DLD1 (cell line): ENCODE data around the gene RGS16.
"Not testable (repeated sequence)": the region's sequence is repeated elsewhere in the genome, so short reads cannot be mapped to it uniquely, and the experiment has no call there.

Source experiments
- in situ Hi-C: cut with HindIII; loops from 2 replicates; pipeline ENCODE4 v1.10.0; 2017; ENCODE audit warnings: low sequenced_read_pairs

The RGS16 gene, protein sequence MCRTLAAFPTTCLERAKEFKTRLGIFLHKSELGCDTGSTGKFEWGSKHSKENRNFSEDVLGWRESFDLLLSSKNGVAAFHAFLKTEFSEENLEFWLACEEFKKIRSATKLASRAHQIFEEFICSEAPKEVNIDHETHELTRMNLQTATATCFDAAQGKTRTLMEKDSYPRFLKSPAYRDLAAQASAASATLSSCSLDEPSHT

DNA sequence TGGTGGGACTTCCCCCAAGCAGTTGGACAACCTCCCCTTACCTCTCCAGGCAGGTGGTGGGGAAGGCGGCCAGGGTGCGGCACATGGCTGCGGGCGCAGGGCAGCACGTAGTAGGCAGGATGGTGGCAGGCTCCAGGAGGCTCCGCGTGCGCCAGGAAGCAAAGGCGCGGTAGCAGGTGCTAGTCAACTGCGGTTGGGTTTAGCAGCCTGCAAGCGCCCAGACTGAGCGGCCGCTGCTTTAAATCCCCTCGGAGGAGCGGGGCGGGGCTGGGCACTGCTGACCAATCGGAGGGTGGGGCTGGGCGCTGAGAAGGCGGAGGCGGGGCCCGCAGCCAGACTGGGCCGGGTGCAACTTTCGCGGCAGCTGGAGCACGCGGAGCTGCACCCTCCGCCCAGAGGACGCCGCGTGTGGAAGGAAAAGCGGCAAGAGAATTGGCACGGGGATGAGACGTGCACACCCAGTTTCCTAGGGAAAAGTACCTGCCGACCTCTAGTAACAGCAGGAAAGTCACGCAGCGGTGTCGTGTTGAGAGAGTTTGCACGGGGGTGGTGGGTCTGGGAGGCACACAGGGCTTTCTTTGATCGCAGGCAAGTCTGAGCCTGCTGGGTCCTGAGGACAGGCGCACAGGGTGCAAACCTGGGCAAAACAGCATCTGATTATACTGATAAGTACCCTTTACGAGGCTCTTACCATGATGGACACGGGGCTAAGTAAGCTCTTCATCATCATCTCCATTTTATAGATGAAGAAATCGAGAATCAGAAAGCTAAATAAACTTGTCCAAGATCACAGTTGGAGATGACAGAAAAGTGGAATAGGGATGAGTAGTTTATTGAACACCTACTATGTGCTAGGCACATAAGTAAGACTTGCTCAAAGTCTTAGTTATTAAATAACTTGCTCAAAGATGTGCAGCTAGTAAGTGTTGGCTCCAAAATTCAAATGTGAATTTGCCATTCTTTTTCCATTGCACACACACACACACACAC lies at the start of gene RGS16:
TSS of gene RGS16 (minus strand) at position 215 of the 990 bp plus-strand sequence. CDS start at position 85, 130 bp downstream.
- in situ Hi-C loops: no loop called here

DNA sequence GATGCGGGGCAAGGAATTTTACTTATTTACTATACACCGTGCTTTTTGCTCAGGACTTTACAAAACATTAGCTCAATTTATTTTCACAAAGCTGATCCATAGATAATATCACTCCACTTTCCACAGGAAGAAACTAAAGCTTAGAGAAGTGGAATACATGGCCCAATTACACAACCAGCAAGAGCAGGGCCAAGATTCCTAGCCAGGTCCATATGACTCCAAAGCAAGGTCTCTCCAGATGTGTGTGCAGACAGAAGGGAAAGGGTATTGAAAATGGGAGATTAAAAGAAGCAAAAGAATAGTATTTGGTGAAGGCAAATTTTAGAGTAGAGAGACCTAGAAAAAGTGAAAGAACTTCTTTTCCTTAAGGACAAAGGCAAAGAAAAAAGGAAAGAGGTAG lies 49.8 kb upstream of the RGS16 start:
- in situ Hi-C loops: no loop called here

DNA sequence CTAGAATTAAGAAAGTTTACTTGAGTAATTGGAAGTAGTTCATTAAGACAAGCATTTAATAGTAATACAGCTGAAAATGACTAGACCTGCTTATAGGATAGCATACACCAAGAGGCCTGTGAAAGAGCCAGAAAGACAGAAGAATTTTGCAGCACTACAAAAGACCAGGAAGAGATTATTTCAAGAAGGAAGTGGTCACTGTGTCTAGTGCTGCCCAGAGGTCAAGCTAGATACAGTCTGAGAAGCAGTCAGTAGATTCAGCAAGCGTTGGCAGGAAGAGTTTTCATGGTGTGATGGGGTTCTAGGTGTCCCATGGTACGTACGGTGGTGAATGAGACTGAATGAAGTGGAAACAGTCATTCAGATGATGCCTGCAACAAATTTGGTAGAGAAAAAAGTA lies 48.7 kb upstream of the RGS16 start:
- in situ Hi-C loops: no loop called here

DNA sequence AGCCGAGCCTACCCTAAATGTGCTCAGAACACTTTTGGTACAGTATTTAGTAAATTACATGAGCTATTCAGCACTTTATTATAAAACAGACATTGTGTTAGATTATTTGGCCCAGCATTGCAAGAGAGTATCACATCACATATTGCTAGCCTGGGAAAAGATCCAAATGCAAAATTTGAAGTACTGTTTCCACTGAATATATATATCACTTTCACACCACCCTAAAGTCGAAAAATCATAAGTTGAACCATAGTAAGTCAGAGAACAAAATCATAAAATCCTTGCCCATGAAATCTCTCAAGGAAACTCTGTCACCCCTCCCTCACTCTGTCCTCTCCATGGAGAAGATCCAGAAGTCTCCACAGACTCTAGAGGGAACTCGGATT lies 47.1 kb upstream of the RGS16 start:
- in situ Hi-C loops: no loop called here

DNA sequence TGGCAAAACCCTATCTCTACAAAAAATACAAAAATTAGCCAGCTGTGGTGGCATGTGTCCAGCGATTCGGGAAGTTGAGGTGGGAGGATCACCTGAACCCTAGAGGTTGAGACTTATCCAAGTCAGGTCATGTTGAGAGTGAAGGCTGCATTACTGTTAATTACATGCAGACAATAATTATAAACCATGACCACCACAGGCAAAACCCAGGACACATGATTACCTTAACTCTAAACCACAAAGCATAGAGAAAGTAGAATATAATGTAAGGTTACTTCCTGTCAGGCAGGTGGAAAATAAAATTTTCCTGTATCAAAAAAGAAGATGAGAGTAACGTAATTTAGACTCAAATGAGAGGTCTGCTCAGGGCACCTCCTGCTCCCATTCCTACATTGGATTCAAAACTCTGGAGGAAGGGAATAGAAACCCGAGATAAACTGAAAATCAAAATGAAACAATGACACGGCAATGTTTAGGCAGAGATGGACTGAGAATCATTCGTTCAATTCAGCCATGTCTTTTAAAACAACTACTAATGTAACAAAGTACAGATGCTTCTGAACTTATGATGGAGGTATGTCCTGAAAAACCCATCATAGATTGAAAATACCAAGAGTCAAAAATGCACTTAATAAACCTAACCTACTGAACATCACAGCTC lies 46.6 kb upstream of the RGS16 start:
- in situ Hi-C loops: no loop called here

DNA sequence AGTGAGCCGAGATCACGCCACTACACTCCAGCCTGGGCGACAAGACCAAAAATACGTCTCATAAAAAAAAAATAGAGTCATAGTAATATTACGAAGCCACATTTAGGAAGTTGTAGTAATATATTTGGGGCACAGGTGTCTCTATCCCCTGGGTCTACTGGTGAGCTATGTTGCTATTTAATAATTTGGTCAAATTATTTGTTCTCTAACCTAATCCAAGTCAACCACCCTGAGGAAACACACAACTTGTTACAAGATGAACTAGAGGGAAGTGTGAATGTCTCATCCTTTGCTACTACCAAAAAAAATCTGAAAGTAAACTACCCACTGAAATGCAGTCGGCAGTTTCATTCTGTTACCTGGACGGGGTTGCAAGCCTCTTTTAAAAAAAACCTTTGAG lies 44.9 kb upstream of the RGS16 start:
- in situ Hi-C loops: no loop called here

DNA sequence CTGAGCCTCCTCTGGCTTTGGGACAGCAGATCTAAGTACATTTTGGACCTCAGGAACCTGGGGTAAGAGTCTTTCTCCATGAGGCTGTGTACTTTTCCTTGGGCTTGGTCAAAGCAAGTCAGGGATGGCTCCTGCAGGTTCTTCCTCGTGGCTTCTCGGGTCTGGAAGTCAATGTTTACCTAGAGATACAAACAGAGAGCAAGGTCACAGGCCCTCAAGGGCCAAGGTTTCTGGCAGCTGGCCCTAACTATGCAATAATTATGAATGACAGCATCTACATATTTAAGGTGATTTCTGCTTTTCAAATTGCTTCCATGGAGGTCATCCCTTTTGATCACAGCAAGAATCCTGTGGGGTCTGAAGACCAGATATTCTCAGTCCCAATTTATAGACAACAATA lies 42.5 kb upstream of the RGS16 start:
- in situ Hi-C loops: no loop called here

DNA sequence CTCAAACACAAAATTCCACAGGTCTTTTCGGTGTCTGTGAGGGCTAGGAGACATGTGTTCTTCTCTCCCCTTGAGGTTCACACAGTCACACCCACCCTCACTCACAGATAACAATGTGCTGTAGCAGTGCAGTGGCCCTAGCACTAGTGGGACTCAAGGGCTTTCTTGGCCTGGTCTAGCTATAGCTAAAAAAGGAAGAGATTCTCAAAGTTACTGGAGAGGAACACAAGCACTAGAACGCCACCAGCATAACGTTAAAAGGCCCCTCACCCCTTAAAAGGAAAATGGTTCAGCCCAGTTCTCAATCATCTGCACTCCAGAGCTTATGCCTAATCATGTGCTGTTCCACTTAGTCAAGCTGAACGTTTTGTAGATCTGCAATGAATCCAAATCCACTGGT lies 40.7 kb upstream of the RGS16 start:
- in situ Hi-C loops: no loop called here

DNA sequence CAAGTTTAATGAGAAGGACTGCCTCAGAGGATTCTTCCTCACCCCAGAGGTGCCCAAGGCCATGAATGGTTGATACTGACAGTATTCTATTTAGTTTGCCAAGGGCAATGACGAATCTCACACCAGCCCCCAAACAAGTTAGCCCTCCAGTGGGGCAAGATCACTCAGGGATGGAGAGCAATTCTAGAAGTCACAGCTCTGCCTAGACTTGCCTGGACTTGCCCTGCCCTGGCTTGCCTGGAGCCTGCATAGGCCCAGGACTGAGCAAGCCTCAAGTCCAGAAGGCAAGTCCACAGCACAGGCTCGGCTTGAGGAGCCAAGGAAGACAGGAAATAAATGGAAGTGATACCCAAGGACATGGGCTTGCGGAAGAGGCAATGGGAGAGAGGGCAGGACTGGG lies 39.5 kb upstream of the RGS16 start:
- in situ Hi-C loops: no loop called here

DNA sequence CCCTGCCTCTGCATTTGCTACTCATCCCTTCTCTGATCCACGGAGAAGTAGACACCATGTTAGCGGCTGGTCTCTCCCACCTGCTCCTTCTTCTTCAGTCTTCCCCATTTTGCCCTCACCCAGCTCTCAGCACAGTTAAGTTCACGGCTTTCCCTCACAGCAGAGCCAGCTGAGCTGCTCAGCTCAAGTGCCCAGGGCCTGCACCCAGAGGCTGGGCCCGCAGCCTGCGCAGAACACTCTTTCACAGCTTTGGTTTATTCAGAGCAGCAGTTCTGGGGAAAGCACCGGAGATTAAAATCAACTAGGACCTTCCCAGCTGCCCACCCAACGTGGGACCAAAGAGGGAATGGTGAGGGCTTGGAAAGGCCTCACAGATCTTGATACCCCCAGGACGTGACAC lies 38.3 kb upstream of the RGS16 start:
- in situ Hi-C loops: no loop called here

DNA sequence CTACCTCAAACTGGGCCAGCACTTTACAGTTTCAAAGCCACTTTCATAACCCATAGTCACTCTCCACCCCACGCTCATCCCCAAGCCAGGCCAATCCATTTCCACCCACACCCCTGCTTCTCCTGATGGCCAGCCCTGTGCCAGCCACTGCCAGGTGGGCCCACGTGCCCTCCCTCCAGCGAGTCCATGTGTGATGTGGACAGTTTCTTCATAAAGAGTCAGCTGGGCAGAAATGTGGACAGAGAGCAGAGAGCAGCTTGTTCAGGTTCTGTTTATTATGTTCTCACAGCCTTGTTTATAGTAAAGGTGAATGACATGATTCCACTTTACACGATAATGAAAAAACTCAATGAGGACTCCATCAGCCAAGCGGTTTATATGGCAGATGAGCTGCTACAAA lies 37.4 kb upstream of the RGS16 start:
- in situ Hi-C loops: no loop called here

DNA sequence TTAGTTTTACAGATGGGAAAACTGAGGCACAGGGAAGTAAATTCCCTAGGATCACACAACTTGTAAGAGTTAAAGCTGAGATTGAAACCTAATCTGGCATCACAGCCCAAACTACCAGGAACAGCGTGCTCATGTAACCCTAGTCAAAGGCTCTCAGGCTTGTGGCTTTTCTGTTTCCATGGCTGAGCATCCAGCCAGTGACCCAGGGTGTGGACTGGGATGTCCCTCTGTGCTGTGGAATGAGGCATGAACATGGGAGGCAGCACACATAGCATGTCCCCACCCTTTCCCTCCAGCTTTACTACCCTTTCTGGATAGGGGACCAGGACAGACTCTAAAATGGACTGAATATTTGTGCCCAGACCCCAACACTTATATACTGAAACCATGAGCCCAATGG lies 35.1 kb upstream of the RGS16 start:
- in situ Hi-C loops: no loop called here

DNA sequence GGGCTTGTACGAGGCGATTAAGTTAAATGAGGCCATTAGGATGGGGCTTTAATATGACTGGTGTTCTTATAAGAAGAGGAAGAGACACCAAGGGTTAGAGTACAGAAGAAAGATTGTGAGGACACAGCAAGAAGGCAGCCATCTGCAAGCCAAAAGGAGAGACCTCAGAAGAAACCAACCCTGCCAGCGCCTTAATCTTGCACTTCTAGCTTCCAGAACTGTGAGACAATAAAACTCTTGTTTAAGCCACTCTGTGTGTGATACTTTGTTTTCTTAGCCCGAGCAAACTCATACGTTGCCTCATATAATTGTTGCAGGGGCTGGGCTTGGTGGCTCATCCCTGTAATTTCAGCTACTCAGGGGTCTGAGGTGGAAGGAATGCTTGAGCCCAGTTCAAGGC lies 33.6 kb upstream of the RGS16 start:
- in situ Hi-C loops: no loop called here

DNA sequence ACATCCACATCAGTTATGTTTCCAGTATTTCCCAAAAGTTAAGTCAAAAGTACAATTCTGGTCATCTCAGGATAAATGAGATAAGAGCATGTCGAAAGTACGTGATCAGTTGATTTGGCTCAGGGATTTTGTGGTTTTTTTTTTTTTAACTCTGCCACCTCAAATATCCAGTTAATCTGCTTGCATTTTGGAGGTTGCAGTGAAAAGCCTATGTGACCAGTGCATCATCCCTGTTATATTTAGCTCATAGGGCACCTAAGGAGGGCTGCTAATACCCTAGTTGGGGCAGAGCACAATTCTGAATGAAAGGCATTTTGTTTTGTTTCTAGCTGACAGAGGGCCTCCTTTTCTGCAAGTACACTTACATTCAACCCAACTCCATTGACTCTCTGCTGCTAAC lies 31.7 kb upstream of the RGS16 start:
- in situ Hi-C loops: no loop called here

DNA sequence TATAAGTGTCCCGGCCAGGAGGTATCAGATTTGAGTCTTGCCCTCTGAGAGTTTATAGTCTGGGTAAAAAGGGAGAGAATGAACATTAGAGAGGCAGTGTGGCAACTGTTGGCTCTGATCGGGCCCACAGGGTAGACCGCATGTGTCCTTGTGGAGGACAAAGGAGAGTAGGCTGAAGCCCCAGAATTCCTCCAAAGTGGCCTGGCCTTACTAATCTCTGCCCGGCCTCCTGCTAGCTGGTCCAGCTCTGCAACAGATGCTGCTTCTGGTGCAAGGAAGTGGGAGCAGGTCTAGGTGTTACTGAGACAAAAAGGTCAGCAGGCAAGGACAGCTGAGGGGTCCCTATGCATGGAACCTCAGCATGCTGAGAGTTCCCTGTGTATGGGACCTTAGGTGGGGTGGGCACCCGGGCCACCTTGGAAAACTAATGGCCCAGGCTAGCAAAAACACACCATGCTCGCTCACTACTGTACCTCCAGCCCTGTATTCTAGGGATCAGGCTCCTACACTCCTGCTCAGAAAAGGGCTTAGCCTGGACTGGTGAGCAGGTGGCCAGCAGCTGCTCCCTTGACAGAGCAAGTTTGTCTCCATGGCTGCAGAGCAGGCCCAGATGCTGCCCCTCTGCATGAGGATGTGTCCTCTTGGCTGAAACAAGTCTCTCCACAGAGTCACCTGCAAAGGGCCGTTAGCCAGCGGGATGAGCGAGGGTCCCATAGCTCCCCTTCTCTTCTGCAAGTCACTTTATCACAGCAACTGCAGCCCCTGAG lies 30.3 kb upstream of the RGS16 start:
- in situ Hi-C loops: no loop called here

DNA sequence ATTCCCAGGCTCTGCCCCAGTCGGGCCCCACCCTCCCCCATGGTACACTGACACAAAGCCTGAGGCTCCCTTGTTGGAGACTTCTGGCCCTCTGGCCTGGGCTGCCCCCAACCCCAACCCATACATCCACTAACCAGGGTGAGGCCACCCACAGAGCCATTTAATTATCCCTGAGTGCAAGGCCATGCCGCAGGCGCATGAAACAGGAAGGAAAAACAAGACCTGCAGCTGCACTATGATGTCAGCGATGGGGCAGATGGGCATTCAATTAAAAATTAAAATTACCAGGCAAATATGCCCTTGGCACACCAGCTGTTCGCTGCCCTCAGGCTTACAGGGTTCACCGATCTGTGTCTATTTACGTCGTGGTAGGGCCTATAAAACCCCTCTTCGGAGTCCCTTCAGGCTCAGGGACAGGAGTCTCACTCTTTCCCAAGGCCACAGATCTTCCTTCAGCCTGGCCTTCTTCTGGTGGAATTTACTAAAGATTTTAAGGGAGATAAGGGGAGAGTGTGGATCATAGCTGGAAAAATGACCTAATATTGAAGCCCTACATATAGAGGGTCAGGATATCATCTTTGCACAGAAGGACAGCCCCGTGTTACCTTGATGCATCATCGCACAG lies 29.6 kb upstream of the RGS16 start:
- in situ Hi-C loops: no loop called here

DNA sequence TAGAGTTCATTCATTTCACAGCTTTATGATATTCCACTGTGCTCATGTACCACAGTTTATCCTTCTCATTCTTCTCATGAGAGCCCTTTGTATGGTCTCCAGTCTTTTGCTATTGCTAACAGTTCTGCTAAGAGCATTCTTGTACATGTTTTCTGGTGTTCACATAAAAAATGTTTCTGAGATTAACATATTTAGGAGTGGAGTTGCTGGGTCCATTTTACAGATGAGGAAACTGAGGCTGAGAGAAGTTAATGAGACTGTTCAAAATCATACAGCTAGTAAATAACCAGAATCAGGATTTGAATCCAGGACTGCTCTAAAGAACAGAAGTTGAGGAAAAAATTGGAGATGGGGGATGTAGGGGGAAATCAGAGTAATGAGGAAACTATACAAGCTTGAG lies 28.8 kb upstream of the RGS16 start:
- in situ Hi-C loops: no loop called here

DNA sequence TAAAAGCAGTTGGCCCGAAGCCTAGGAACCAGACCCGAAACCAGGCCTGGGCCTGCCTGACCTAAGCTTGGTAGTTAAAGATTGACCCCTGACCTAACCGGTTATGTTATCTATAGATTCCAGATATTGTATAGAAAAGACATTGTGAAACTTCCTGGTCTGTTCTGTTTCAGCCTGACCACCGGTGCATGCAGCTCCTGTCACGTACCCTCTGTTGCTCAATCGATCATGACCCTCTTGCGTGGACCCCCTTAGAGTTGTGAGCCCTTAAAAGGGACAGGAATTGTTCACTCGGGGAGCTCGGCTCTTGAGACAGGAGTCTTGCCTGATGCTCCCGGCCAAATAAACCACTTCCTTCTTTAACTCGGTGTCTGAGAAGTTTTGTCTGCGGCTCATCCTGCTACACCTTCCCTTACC lies 28.3 kb upstream of the RGS16 start:
- in situ Hi-C loops: not testable (repeated sequence)

DNA sequence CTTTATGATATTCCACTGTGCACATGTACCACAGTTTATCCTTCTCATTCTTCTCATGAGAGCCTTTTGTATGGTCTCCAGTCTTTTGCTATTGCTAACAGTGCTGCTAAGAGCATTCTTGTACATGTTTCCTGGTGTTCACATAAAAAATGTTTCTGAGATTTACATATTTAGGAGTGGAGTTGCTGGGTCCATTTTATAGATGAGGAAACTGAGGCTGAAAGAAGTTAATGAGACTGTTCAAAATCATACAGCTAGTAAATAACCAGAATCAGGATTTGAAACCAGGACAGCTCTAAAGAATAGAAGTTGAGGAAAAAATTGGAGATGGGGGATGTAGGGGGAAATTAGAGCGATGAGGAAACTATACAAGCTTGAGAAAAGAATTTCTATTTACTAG lies 27.8 kb upstream of the RGS16 start:
- in situ Hi-C loops: no loop called here

DNA sequence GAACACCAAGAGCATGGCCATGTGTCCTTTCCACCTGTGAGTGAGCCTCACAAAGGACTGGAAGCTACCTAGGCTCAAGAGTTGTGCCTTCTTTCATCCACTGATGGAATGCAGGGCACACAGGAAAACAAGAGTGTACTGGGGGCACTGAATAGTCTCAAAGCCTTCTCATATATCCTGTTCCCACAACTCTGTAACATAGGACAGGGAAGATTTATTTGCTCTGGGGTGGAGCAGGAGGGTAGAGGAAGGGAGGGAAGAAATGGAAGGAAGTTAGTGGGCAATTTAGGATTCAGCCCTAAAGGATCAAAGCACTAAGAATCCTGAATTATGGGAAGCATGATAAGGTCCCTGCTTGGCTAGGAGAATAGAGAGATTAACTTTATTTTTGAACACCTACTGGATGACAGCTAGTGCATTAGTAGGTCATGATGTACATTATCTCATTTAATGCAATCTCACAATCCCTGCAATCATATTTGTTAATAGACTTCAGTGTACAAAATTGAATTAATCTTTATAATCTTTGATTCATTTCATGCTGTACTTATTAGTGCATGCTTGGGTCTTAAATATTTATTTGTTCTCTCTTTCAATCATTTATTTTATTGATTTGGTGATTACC lies 27.0 kb upstream of the RGS16 start:
- in situ Hi-C loops: no loop called here
